Dendritic cell treated with granulocyte-macrophage colony-stimulating factor and Interleukin-4, amounts not matched to agents 40 ng/mL and 50 ng/mL, for 4 days (primary cell): ENCODE measurements around the gene OSBPL1A.

Experiments
- H3K27ac Mint-ChIP-seq: one replicate; pipeline ENCODE4 v1.8.0; 2022; ENCODE audit warnings: mild to moderate bottlenecking, mixed read lengths
- H3K27me3 Mint-ChIP-seq: one replicate; pipeline ENCODE4 v1.8.0; 2022; ENCODE audit warnings: mild to moderate bottlenecking, mixed read lengths
- H3K36me3 Mint-ChIP-seq: one replicate; pipeline ENCODE4 v1.8.0; 2022; ENCODE audit warnings: low read depth, mixed read lengths
- H3K4me1 Mint-ChIP-seq: one replicate; pipeline ENCODE4 v1.8.0; 2022; ENCODE audit warnings: low read depth, mixed read lengths
- H3K4me3 Mint-ChIP-seq: one replicate; pipeline ENCODE4 v1.8.0; 2022; ENCODE audit warnings: mild to moderate bottlenecking, moderate library complexity, mixed read lengths
- H3K9me3 Mint-ChIP-seq: one replicate; pipeline ENCODE4 v1.8.0; 2022; ENCODE audit warnings: mixed read lengths
- intact Hi-C: fragments of 100-400 bp; cut with micrococcal nuclease; formaldehyde crosslinking; loops from one replicate; pipeline ENCODE4 v1.15.0; 2022

Gene OSBPL1A

GRCh38 chr18:24263050-24263449 is 134.6 kb downstream of the OSBPL1A start:
- intact Hi-C loops = no loop called here

GRCh38 chr18:24262087-24262486 is 135.5 kb downstream of the OSBPL1A start:
- Mint-ChIP-seq H3K9me3 (no peaks in the 10 kb centered on the region), H3K4me1 (no peaks in the 10 kb centered on the region), H3K27ac (no peak overlapping the region), H3K27me3 (no peaks in the 10 kb centered on the region), H3K4me3 (no peak overlapping the region), H3K36me3 (peaks cover 19% of the 10 kb centered on the region)
- intact Hi-C loops = no loop called here

More at GRCh38 chr18:24263050-24263449, 134.6 kb downstream of the OSBPL1A start:
- Mint-ChIP-seq H3K27ac (no peak overlapping the region), H3K4me3 (no peak overlapping the region), H3K4me1 (peaks cover 4% of the 10 kb centered on the region), H3K27me3 (no peaks in the 10 kb centered on the region), H3K9me3 (no peaks in the 10 kb centered on the region), H3K36me3 (peaks cover 19% of the 10 kb centered on the region)

GRCh38 chr18:24259869-24260641 is 137.6 kb downstream of the OSBPL1A start:
- no peak overlapping the region for H3K4me3 Mint-ChIP-seq
- intact Hi-C loops = no loop called here
- H3K27ac Mint-ChIP-seq = no peak overlapping the region
- H3K27me3 Mint-ChIP-seq = no peaks in the 10 kb centered on the region
- peaks cover 6% of the 10 kb centered on the region for H3K36me3 Mint-ChIP-seq
- H3K4me1 Mint-ChIP-seq = no peaks in the 10 kb centered on the region
- H3K9me3 Mint-ChIP-seq = no peaks in the 10 kb centered on the region

- intact Hi-C loops = no loop called here
- Mint-ChIP-seq H3K4me3 (no peak overlapping the region), H3K27me3 (no peaks in the 10 kb centered on the region), H3K4me1 (peaks cover 14% of the 10 kb centered on the region), H3K9me3 (no peaks in the 10 kb centered on the region), H3K36me3 (peaks cover 21% of the 10 kb centered on the region), H3K27ac (no peak overlapping the region)
Observed at GRCh38 chr18:24254071-24254470, 143.6 kb downstream of the OSBPL1A start.

GRCh38 chr18:24249716-24250115 is 147.9 kb downstream of the OSBPL1A start:
- intact Hi-C loops = no loop called here
- H3K27me3 Mint-ChIP-seq = no peaks in the 10 kb centered on the region
- H3K4me1 Mint-ChIP-seq = peaks cover 14% of the 10 kb centered on the region
- no peak overlapping the region for H3K27ac Mint-ChIP-seq
- peaks cover 46% of the 10 kb centered on the region for H3K36me3 Mint-ChIP-seq
- H3K9me3 Mint-ChIP-seq = no peaks in the 10 kb centered on the region
- H3K4me3 Mint-ChIP-seq = no peak overlapping the region

- Mint-ChIP-seq H3K27me3 (no peaks in the 10 kb centered on the region), H3K4me1 (peaks cover 14% of the 10 kb centered on the region), H3K27ac (no peak overlapping the region), H3K4me3 (no peak overlapping the region), H3K36me3 (peaks cover 51% of the 10 kb centered on the region), H3K9me3 (no peaks in the 10 kb centered on the region)
- intact Hi-C loops = no loop called here
Observed at GRCh38 chr18:24248359-24248758, 149.3 kb downstream of the OSBPL1A start.

GRCh38 chr18:24246143-24246542 is 151.5 kb downstream of the OSBPL1A start:
- Mint-ChIP-seq H3K4me1 (no peaks in the 10 kb centered on the region), H3K9me3 (no peaks in the 10 kb centered on the region), H3K27ac (no peak overlapping the region), H3K27me3 (no peaks in the 10 kb centered on the region), H3K4me3 (no peak overlapping the region), H3K36me3 (peaks cover 55% of the 10 kb centered on the region)
- intact Hi-C loops = no loop called here

GRCh38 chr18:24244698-24245097 is 152.9 kb downstream of the OSBPL1A start:
- intact Hi-C loops = no loop called here
- Mint-ChIP-seq H3K36me3 (peaks cover 41% of the 10 kb centered on the region), H3K4me1 (peaks cover 6% of the 10 kb centered on the region), H3K27me3 (no peaks in the 10 kb centered on the region), H3K4me3 (no peak overlapping the region), H3K9me3 (no peaks in the 10 kb centered on the region), H3K27ac (no peak overlapping the region)

GRCh38 chr18:24243677-24244076 is 153.9 kb downstream of the OSBPL1A start:
- no peaks in the 10 kb centered on the region for H3K27me3 Mint-ChIP-seq
- peaks cover 45% of the 10 kb centered on the region for H3K36me3 Mint-ChIP-seq
- intact Hi-C loops = no loop called here
- H3K27ac Mint-ChIP-seq = no peak overlapping the region
- H3K4me1 Mint-ChIP-seq = peaks cover 6% of the 10 kb centered on the region
- no peaks in the 10 kb centered on the region for H3K9me3 Mint-ChIP-seq
- no peak overlapping the region for H3K4me3 Mint-ChIP-seq

- peaks cover 6% of the 10 kb centered on the region for H3K4me1 Mint-ChIP-seq
- intact Hi-C loops = no loop called here
- no peaks in the 10 kb centered on the region for H3K27me3 Mint-ChIP-seq
- no peak overlapping the region for H3K27ac Mint-ChIP-seq
- H3K9me3 Mint-ChIP-seq = no peaks in the 10 kb centered on the region
- H3K36me3 Mint-ChIP-seq = peaks cover 53% of the 10 kb centered on the region
- no peak overlapping the region for H3K4me3 Mint-ChIP-seq
Observed at GRCh38 chr18:24239341-24239740, 158.3 kb downstream of the OSBPL1A start.

- Mint-ChIP-seq H3K36me3 (peaks cover 62% of the 10 kb centered on the region), H3K27ac (no peak overlapping the region), H3K4me3 (no peak overlapping the region), H3K4me1 (peaks cover 6% of the 10 kb centered on the region), H3K9me3 (no peaks in the 10 kb centered on the region), H3K27me3 (no peaks in the 10 kb centered on the region)
- intact Hi-C loops = no loop called here
Observed at GRCh38 chr18:24238387-24238786, 159.2 kb downstream of the OSBPL1A start.

GRCh38 chr18:24234850-24235418 is 162.7 kb downstream of the OSBPL1A start:
- peaks cover 66% of the 10 kb centered on the region for H3K36me3 Mint-ChIP-seq
- H3K9me3 Mint-ChIP-seq = no peaks in the 10 kb centered on the region

GRCh38 chr18:24234330-24234729 is 163.3 kb downstream of the OSBPL1A start:
- H3K9me3 Mint-ChIP-seq = no peaks in the 10 kb centered on the region
- peaks cover 71% of the 10 kb centered on the region for H3K36me3 Mint-ChIP-seq
- no peaks in the 10 kb centered on the region for H3K27me3 Mint-ChIP-seq
- no peaks in the 10 kb centered on the region for H3K4me1 Mint-ChIP-seq
- intact Hi-C loops = no loop called here
- no peak overlapping the region for H3K4me3 Mint-ChIP-seq
- H3K27ac Mint-ChIP-seq = no peak overlapping the region

More at GRCh38 chr18:24234850-24235418, 162.7 kb downstream of the OSBPL1A start:
- H3K27ac Mint-ChIP-seq = no peak overlapping the region
- H3K27me3 Mint-ChIP-seq = no peaks in the 10 kb centered on the region
- intact Hi-C loops = no loop called here
- H3K4me1 Mint-ChIP-seq = no peaks in the 10 kb centered on the region
- H3K4me3 Mint-ChIP-seq = no peak overlapping the region

- Mint-ChIP-seq H3K4me1 (peaks cover 9% of the 10 kb centered on the region), H3K27me3 (no peaks in the 10 kb centered on the region), H3K9me3 (no peaks in the 10 kb centered on the region), H3K4me3 (no peak overlapping the region), H3K36me3 (peaks cover 56% of the 10 kb centered on the region), H3K27ac (no peak overlapping the region)
- intact Hi-C loops = no loop called here
Observed at GRCh38 chr18:24232800-24233199, 164.8 kb downstream of the OSBPL1A start.
